ENCODE data around the gene TMEFF1. TPM values are rescaled to one million over a fixed set of nuclear protein-coding genes. Genes with fewer than 3 reads are reported as not detected.
"Not testable (repeated sequence)": the region's sequence is repeated elsewhere in the genome, so short reads cannot be mapped to it uniquely, and the experiment has no call there.

TMEFF1 gene
- total and polyA plus RNA-seq, 8 donors = 0.05 to 0.92 TPM; not detected in 6

DNA sequence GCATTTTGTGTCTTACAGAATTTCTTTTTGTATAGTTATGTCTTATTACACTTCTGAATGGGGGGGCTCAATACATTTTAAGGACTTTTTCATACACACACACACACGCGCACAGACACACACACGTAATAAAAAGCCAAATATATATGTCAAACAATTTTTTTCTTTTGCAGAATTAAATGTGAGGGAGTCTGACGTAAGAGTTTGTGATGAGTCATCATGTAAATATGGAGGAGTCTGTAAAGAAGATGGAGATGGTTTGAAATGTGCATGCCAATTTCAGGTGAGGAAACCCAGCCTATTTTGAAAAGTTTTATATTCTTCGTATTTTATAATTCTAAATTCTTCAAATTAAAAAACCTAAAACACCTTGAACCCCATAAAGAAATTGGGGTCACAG is 25.6 kb downstream of the TMEFF1 start:
- TF ChIP-seq POLR2AphosphoS5 (IDR thresholded peaks at IDR 0.05) = no peak
- TF ChIP-seq CTCF (IDR thresholded peaks at IDR 0.05) = no peak
- no peak for TF ChIP-seq EP300 (IDR thresholded peaks at IDR 0.05)
- no peak for TF ChIP-seq POLR2A (IDR thresholded peaks at IDR 0.05)
- 82 to 86% (median 85%) methylated on average over 5 of the region's 5 CpGs for WGBS, 5 donors
- H3K27ac ChIP-seq = no peak overlapping the region
- H3K36me3 ChIP-seq = no peaks in the 10 kb centered on the region
- H3K9me3 ChIP-seq = no peaks in the 10 kb centered on the region
- DNase-seq = no peak
- H3K4me3 ChIP-seq = no peak overlapping the region
- intact Hi-C loops (cut with DNase I; ENCODE audit: low total_unique reads) = no loop called here
- H3K27me3 ChIP-seq = no peaks in the 10 kb centered on the region
- H3K4me1 ChIP-seq = no peaks in the 10 kb centered on the region

DNA sequence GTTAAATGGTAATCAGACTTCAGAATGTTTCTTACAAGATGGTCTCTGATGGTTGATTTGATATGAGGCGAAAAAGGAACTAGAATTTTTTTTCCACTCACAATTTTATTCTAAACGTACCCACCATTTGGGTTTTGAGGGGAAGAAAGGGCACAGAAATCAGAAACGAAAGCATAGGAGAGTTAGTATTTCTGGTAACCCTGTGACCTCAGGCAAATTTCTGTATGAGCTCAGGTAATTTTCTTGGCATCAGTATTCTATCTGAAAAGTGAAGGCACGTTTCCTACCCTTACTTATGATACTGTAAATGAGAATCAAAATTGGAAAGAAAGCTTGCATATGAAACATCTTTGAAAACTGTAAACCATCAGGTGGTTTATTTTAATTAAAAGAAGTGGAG is 26.5 kb downstream of the TMEFF1 start:
- Histone ChIP-seq H3K4me3 (no peak overlapping the region), H3K27me3 (no peaks in the 10 kb centered on the region), H3K27ac (no peak overlapping the region), H3K9me3 (no peaks in the 10 kb centered on the region), H3K36me3 (no peaks in the 10 kb centered on the region), H3K4me1 (no peaks in the 10 kb centered on the region)
- 73 to 82% (median 80%) methylated on average over 4 of the region's 4 CpGs for WGBS, 5 donors
- no peak for DNase-seq
- TF ChIP-seq POLR2A (IDR thresholded peaks at IDR 0.05) (no peak), POLR2AphosphoS5 (IDR thresholded peaks at IDR 0.05) (no peak), EP300 (IDR thresholded peaks at IDR 0.05) (no peak)
- intact Hi-C loops (cut with DNase I; ENCODE audit: low total_unique reads) = no loop called here

DNA sequence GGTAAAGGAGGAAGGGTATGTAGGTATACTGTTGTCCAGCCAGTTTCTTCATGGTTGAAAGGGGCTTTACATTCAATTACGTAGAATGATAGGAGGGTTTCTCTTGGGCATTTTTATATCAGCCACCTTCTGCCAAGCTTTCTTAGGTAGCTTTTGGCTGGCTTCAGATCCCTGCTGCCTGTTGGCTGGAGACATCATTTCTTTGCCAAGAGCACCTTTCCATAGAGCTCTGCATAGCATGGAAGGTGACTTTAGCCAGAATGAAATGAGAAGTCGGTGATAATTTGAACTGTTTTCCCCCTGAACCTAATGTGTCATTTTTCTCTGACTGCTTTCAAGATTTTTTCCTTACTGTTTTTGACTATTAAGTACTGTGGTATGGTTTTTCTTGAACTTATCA is 26.9 kb downstream of the TMEFF1 start:
- Histone ChIP-seq H3K27me3 (no peaks in the 10 kb centered on the region), H3K9me3 (no peaks in the 10 kb centered on the region), H3K4me1 (no peaks in the 10 kb centered on the region), H3K27ac (no peak overlapping the region), H3K36me3 (no peaks in the 10 kb centered on the region), H3K4me3 (no peak overlapping the region)
- DNase-seq = no peak
- 44 to 92% (median 91%) methylated on average over 2 of the region's 2 CpGs for WGBS, 5 donors
- intact Hi-C loops (cut with DNase I; ENCODE audit: low total_unique reads) = no loop called here
- TF ChIP-seq EP300 (IDR thresholded peaks at IDR 0.05) = no peak
- no peak for TF ChIP-seq POLR2A (IDR thresholded peaks at IDR 0.05)
- TF ChIP-seq CTCF (IDR thresholded peaks at IDR 0.05) = no peak
- no peak for TF ChIP-seq POLR2AphosphoS5 (IDR thresholded peaks at IDR 0.05)

DNA sequence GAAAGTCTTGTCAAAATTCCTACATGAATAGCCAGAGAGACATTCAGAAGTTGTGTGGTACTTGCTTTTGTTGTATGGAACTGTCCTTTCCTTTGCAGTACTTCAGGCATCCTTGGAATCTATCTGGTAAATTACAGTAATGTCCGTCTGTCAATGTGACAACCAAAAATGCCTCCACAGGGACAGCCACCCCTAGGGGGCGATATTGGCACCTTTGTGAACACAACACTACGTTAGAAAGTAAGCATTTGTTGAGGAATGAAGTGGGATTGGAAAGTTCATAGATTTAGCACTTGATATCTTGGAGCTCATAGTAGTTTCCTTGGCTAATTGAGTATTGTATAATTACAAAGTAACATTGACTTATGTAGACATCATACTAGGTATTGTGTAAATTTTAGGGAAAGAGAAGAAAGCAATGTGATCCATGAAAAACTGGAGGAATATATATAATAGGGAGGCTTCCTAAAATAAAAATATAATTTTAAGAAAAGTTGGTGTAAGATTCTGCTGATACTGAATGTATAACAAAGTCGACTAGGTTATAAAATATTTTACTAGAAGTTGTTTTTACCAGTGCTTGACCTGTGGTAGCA is 32.7 kb downstream of the TMEFF1 start:
- Histone ChIP-seq H3K27ac (no peak overlapping the region), H3K9me3 (no peaks in the 10 kb centered on the region), H3K36me3 (peaks cover 0 to 8% (median 0%) of the 10 kb centered on the region in 4 donors), H3K4me3 (no peak overlapping the region), H3K4me1 (no peaks in the 10 kb centered on the region), H3K27me3 (no peaks in the 10 kb centered on the region)
- 33 to 48% (median 45%) methylated on average over 4 of the region's 4 CpGs for WGBS, 5 donors
- TF ChIP-seq POLR2A (IDR thresholded peaks at IDR 0.05) (no peak), CTCF (IDR thresholded peaks at IDR 0.05) (peak in 4 of 7 experiments; percentile 11 to 62 (median 28))
- intact Hi-C loops (cut with DNase I; ENCODE audit: low total_unique reads) = no loop called here
- peak; percentile 51 to 65 for DNase-seq

DNA sequence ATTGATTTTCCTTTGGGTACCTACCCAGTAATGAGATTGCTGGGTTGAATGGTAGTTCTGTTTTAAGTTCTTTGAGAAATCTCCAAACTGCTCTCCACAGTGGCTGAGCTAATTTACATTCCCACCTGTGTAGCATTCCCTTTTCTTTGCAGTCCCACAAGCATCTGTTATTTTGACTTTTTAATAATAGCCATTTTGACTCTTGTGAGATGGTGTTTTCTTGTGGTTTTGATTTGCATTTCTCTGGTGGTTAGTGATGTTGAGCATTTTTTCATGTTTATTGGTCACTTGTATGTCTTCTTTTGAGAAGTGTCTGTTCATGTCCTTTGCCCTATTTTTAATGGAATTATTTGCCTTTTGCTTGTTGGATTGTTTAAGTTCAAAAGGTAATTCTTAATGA is 34.4 kb downstream of the TMEFF1 start:
- H3K4me1 ChIP-seq; H3K9me3 ChIP-seq; H3K27ac ChIP-seq; H3K4me3 ChIP-seq; DNase-seq; intact Hi-C loops (cut with DNase I; ENCODE audit: low total_unique reads); H3K36me3 ChIP-seq; H3K27me3 ChIP-seq: not testable (repeated sequence)
